ENCODE measurements around the gene CFAP141.
A peak's percentile ranks its signal among the peaks of the same experiment; 100 is the strongest.

CFAP141 gene

DNA sequence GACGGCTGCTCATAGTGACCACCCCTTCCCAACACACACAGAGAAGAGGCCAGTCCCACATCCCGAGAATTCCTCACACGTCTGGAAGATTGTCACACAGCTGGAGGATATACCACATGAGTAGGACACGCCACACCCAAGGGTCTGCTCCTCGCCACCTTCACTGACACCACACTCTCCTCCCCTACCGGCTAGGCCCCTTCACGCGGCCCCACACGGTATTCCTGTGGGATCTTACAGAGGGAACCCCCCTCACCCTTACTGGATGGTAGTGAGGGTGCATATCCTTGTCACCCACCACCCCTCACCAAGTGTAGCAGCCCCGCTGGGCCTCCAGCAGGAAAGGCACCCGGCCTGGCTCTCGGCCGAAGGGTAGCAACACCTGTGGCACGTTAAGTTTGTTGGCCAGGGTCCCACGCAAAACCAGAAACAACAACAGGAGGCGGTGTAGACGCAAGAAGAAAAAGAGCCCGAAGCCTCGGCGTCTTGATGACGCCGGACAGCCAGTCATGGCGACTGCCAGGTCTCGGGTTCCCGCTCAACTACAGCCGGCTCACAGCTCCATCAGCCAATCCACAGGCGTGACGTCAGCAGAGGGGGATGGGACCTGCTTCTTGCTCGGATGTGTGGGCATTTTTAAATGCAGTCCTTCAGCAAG lies 51.5 kb downstream of the CFAP141 start, which contains the start of gene NUP210L:
Gene NUP210L (minus strand): TSS at position 540 of the 658 bp plus-strand sequence.
- H3K4me1 ChIP-seq (ENCODE audit: control insufficient read depth, insufficient read depth, low read length) = no peaks in the 10 kb centered on the region
- peaks cover 4 to 52% of the 10 kb centered on the region in 2 experiments; a peak in 2 of 3 replicates for H3K36me3 ChIP-seq (ENCODE audit: control insufficient read depth in 2 of 2, insufficient read depth in 1 of 2, low read length in 2 of 2)
- H3K4me3 ChIP-seq (ENCODE audit: low read depth, low read length) = no peak within 1 kb of the TSS
- TF ChIP-seq ZNF837 (tag by site-specific recombination; IDR thresholded peaks at IDR 0.05) (no peak), BCL11B (tag by site-specific recombination; IDR thresholded peaks at IDR 0.05; ENCODE audit: low read depth) (no peak), PRDM10 (tag by site-specific recombination; IDR thresholded peaks at IDR 0.05) (peak; percentile 57; the same call in 1 of the 2 replicates), SCRT1 (tag by site-specific recombination; IDR thresholded peaks at IDR 0.05; ENCODE audit: borderline replicate concordance) (peak; percentile 17; the same call in 1 of the 2 replicates), SCRT2 (tag by site-specific recombination; IDR thresholded peaks at IDR 0.05) (peak; percentile 62; the same call in 1 of the 2 replicates), KLF8 (tag by site-specific recombination; IDR thresholded peaks at IDR 0.05) (0 out of 2 replicates have a peak, but pooled peaks have one; percentile 11)
- TF ChIP-seq, protein P1, sequence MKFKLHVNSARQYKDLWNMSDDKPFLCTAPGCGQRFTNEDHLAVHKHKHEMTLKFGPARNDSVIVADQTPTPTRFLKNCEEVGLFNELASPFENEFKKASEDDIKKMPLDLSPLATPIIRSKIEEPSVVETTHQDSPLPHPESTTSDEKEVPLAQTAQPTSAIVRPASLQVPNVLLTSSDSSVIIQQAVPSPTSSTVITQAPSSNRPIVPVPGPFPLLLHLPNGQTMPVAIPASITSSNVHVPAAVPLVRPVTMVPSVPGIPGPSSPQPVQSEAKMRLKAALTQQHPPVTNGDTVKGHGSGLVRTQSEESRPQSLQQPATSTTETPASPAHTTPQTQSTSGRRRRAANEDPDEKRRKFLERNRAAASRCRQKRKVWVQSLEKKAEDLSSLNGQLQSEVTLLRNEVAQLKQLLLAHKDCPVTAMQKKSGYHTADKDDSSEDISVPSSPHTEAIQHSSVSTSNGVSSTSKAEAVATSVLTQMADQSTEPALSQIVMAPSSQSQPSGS (tag by site-specific recombination; IDR thresholded peaks at IDR 0.05; ENCODE audit: low read depth) = peak; percentile 26; the same call in 1 of the 2 replicates
- ChIA-PET CTCF (interaction anchor here (1.5 kb wide), 1 partner anchor 45 kb away, joined by 4 read pairs; no protein-coding TSS in a partner anchor), POLR2A (no interaction called here)
- no peak within 1 kb of the TSS for H3K27ac ChIP-seq (ENCODE audit: extremely low read depth, low read depth, low read length)
- no peaks in the 10 kb centered on the region for H3K9me3 ChIP-seq (ENCODE audit: control insufficient read depth, insufficient read depth, low read depth, low read length)

DNA sequence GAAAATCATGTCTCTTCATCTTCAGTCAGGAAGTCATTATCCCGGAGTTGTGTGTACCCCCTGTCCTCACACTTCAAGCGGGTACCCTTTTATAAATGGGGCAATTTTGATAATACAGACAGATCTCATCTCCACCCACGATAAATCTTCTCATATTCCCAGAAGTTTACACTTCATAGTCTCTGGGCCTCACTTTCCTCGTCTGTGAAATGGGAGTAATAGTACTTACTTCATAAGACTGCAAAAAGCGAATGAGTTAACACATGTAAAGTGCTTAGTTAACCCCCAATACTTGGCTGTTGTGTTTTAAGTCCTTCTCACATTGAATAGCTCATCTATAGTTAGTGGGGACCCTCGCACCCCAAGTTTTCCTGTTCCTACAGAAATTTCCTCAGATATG lies 52.1 kb downstream of the CFAP141 start:
- Histone ChIP-seq H3K4me3 (ENCODE audit: low read depth, low read length) (no peak overlapping the region), H3K27ac (ENCODE audit: extremely low read depth, low read depth, low read length) (no peak overlapping the region), H3K9me3 (ENCODE audit: control insufficient read depth, insufficient read depth, low read depth, low read length) (no peaks in the 10 kb centered on the region), H3K4me1 (ENCODE audit: control insufficient read depth, insufficient read depth, low read length) (no peaks in the 10 kb centered on the region), H3K36me3 (ENCODE audit: control insufficient read depth in 2 of 2, insufficient read depth in 1 of 2, low read length in 2 of 2) (peaks cover 3 to 45% of the 10 kb centered on the region in 2 experiments; a peak in 2 of 3 replicates)
- ChIA-PET POLR2A (interaction anchor here (1.1 to 1.2 kb wide), 2 partner anchors 159 to 163 kb away, joined by 4 read pairs; partner anchors contain the start of gene RPS27), CTCF (interaction anchor here (1.5 kb wide), 1 partner anchor 46 kb away, joined by 4 read pairs; no protein-coding TSS in a partner anchor)
- TF ChIP-seq ZNF184 (tag by site-specific recombination; IDR thresholded peaks at IDR 0.05) (no peak), PRDM1 (tag by site-specific recombination; IDR thresholded peaks at IDR 0.05) (no peak), ZFP69B (tag by site-specific recombination; IDR thresholded peaks at IDR 0.05) (no peak), ZNF677 (tag by site-specific recombination; IDR thresholded peaks at IDR 0.05) (no peak), ZNF266 (tag by site-specific recombination; IDR thresholded peaks at IDR 0.05; ENCODE audit: low read depth) (no peak), ZNF132 (tag by site-specific recombination; IDR thresholded peaks at IDR 0.05; ENCODE audit: borderline replicate concordance) (no peak), ZNF398 (tag by site-specific recombination; IDR thresholded peaks at IDR 0.05) (no peak)
- TF ChIP-seq, protein P2, sequence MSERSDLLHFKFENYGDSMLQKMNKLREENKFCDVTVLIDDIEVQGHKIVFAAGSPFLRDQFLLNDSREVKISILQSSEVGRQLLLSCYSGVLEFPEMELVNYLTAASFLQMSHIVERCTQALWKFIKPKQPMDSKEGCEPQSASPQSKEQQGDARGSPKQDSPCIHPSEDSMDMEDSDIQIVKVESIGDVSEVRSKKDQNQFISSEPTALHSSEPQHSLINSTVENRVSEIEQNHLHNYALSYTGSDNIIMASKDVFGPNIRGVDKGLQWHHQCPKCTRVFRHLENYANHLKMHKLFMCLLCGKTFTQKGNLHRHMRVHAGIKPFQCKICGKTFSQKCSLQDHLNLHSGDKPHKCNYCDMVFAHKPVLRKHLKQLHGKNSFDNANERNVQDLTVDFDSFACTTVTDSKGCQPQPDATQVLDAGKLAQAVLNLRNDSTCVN (tag by site-specific recombination; optimal IDR thresholded peaks at IDR 0.05) = no peak
- TF ChIP-seq, protein P3, sequence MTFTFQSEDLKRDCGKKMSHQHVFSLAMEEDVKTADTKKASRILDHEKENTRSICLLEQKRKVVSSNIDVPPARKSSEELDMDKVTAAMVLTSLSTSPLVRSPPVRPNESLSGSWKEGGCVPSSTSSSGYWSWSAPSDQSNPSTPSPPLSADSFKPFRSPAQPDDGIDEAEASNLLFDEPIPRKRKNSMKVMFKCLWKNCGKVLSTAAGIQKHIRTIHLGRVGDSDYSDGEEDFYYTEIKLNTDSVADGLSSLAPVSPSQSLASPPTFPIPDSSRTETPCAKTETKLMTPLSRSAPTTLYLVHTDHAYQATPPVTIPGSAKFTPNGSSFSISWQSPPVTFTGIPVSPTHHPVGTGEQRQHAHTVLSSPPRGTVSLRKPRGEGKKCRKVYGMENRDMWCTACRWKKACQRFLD (tag by site-specific recombination; IDR thresholded peaks at IDR 0.05) = no peak
